NCI-H82 treated with DMSO at 0.1 percent for 48 hours (cell line): ENCODE measurements around the gene BICDL1.
A peak's percentile ranks its signal among the peaks of the same experiment; 100 is the strongest.

Experiments
- DNase-seq: peaks from one replicate; lab custom pipeline; 2025; ENCODE audit not compliant: unreplicated experiment; lab: John Stamatoyannopoulos, UW

Gene BICDL1

GRCh38 chr12:120098756-120099470 lies 109.9 kb downstream of the BICDL1 start:
- DNase-seq: no peak

- no peak for DNase-seq
Measured at GRCh38 chr12:120099738-120100137, 110.7 kb downstream of the BICDL1 start.

- DNase-seq: no peak
Measured at GRCh38 chr12:120100630-120101029, 111.6 kb downstream of the BICDL1 start.

GRCh38 chr12:120101182-120101581 lies 112.1 kb downstream of the BICDL1 start:
- no peak for DNase-seq

GRCh38 chr12:120101617-120102016 lies 112.6 kb downstream of the BICDL1 start:
- no peak for DNase-seq

- no peak for DNase-seq
Measured at GRCh38 chr12:120102189-120103043, 113.4 kb downstream of the BICDL1 start.

- DNase-seq: no peak
Measured at GRCh38 chr12:120103044-120103338, 114.0 kb downstream of the BICDL1 start.

GRCh38 chr12:120103371-120103770 lies 114.3 kb downstream of the BICDL1 start:
- no peak for DNase-seq

- DNase-seq: no peak
Measured at GRCh38 chr12:120106151-120106550, 117.1 kb downstream of the BICDL1 start.

GRCh38 chr12:120109570-120110267 lies 120.7 kb downstream of the BICDL1 start:
- DNase-seq: no peak

- no peak for DNase-seq
Measured at GRCh38 chr12:120110550-120111501, 121.8 kb downstream of the BICDL1 start.

GRCh38 chr12:120115066-120115465 lies 126.0 kb downstream of the BICDL1 start:
- DNase-seq: no peak

GRCh38 chr12:120115692-120116440 lies 126.8 kb downstream of the BICDL1 start:
- no peak for DNase-seq

- DNase-seq: no peak
Measured at GRCh38 chr12:120116441-120116791, 127.4 kb downstream of the BICDL1 start, which contains the start of gene RAB35. Gene RAB35, minus strand, starts transcription at chr12:120116753. Its CDS starts 103 bp downstream, at chr12:120116650.

- DNase-seq: peak; percentile 84
Measured at GRCh38 chr12:120116792-120117651, 128.0 kb downstream of the BICDL1 start.

GRCh38 chr12:120117961-120118320 lies 128.9 kb downstream of the BICDL1 start:
- DNase-seq: no peak

- no peak for DNase-seq
Measured at GRCh38 chr12:120118321-120119061, 129.5 kb downstream of the BICDL1 start.

GRCh38 chr12:120119271-120119973 lies 130.4 kb downstream of the BICDL1 start:
- no peak for DNase-seq
